SHP77 treated with DMSO at 0.1 percent for 48 hours (cell line): Measurements from ENCODE around the gene C17orf113.

Experiments
- DNase-seq: peaks from one replicate; lab custom pipeline; 2025; lab: John Stamatoyannopoulos, UW

C17orf113 gene

DNA sequence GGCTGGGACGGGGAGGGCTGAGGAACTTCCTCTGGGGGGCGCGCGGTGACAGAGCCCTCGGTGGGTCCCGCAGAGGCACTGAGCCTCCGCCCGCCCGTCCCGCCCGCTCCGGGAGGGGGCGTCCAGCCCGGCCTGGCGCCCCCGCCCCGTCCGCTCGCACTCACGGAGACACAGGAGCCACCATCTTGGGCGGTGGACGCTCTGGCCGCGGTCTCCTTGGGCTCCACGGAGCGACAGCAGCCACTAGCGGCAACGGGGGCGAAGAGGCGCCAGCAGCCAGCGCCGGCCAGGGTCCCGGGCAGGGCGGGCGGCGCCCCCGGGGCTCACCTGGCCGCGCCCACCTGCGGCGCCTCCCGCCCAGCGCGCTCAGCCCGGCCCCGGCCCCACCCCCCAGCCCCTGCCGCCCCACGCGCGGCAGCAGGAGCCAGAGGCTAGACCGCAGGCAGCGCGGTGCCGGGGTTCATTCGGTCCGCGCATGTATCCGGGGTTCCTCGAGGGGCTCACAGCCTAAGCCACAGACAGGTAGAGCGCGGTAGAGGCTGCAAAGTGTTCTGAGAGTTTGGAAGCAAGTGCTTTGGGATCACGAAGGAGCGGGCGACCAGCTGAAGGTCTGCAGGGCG, at the start of gene C17orf113:
Gene C17orf113, minus strand, starts transcription at position 209 of the 620 bp plus-strand sequence. CDS start 7,225 bp downstream, outside the sequence.
- no peak for DNase-seq

DNA sequence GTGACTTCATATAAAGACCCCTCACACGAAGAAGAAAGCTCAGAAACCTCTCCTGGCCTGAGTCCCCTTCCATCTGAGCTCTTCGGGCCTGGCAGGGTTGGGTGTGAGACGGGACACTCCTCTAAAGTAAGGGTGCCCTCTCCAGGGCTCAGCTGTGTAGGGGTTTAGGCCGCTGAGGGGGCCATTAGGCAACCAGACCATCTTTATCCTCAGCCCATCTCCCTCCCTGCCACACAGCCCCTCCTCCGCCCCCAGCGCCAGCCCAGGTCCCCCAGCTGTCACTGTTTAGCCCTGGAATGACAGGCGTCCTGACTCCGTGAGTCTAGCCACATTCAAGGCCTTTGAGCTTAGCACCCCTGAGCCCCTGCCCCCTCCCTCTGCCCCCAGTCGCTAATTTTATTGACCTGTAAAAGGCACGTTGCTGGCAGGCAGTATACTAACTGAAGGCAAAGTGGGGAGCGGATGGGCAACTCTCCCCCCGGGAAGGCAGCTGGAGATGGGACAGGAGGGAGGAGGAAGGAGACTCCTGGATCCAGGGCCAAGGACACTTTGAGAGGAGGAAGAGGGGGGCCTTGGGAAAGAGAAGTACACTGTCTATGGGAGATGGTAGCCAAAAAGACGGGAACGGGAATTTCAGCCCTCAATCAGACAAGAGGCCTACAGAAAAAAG, 48.5 kb upstream of the C17orf113 start:
- no peak for DNase-seq

DNA sequence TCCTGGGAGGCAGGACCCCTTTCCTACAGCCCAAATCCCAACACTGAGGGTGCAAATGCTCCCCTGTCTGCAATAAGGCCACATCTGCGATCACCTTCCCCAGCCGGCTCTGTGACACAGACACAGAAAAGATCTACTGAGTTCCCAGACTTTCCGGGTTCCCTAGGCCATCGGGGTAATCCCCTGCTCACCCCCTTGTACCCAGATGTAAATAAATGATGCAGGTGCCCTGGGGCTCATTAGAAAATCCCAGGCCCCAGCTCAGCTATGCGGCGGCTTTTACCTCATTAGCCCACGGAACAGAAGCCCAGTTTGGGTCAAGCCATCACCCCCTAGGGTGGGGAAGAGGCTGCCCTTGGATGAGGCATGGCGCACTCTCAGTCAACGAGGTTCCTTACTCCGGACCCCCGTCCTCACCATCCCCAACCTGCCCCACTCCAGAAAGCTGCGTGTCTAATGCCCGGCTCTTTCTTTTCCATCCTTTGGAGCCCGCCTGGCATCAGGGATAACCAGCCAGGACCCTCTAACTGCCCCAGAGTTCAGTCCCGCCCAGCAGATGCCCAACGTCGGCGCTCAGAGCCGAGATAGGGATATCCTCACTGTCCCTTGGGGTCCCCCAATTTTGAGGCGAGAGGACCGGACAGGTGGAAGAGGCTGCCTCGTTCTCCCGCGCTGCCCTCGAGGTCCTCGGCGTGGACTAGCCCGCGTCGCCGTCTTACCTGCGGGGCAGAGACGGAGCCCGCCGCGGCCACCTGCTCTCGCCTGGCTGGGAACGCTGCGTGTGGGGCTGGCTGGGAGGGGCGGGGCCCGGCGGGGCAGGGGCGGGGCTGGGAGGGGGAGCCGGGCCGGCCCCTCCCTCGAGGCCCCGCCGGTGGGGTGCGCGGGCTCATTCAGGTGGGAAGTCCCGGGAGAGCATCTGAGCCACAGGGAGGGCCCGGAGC, 47.6 kb upstream of the C17orf113 start, which contains the start of gene ZNF385C:
Gene ZNF385C, minus strand, starts transcription at position 783 of the 941 bp plus-strand sequence. CDS start 35,417 bp downstream, outside the sequence.
- DNase-seq: no peak

DNA sequence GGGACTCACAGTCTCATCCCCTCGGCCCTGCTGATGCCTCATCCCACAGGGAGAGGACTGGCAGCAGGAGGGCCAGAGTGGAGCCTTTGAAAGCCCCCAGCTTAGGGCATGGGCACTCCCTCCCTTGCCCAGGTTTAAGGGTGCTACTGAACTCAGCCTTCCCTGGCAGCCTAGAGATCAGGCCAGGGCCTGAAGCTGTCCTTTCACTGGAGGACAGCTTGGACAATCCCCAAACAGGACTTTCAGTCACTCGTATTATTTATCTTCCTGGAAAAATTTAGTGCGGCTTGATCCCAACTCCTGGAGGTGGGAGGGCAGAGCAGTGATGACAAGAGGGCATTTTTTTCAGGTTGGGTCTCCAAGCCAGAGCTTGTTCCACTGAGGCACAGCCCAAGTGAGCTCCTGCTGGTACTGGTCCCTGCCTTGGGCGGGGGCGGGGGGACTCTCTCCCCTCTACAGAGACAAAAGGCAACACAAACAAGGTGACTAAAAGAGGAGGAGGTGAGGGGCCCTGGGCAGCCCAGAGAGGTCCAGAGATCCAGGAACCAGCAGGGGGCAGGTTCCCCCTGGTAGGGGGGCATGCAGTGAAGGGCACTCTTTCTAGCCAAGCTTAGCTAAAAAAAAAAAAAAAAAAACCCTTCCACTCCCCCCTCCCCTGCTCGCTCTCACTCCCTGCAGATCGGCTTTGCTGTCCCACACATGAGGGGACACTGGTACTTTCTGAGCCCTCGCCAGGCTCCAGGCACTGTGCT, 46.1 kb upstream of the C17orf113 start:
- DNase-seq: no peak

DNA sequence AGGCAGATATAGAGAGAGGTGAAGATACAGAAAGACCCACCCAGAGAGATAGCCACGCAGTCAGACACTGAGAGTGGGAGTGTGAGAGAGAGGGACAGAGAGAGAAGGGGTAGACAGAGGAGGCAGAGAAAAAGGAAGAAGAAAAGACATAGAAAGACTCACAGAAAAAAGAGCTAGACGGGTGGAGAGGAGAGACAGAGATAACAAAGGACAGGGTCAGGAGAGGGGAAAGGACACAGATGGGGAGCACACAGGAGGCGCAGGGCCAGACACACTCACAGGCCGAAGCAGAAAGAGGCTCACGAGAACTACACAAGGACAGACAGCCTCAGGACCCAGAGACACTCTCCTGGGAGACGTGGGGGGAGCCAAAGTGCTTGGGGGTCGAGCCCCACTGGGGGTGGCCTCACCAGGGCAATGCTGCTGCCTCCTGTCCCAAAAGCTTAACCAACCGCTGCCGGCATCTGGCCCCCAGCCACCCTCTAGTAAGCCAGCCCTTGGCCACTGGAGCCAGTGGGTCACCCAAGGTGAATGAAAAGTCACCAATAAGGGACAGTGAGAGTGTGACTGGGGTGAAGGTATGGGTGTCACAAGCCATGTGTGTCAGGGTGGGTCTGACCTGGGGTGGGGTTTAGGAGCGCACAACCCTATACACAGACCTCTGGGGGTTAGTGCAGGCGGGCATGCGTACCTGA, 44.1 kb upstream of the C17orf113 start:
- DNase-seq: no peak

DNA sequence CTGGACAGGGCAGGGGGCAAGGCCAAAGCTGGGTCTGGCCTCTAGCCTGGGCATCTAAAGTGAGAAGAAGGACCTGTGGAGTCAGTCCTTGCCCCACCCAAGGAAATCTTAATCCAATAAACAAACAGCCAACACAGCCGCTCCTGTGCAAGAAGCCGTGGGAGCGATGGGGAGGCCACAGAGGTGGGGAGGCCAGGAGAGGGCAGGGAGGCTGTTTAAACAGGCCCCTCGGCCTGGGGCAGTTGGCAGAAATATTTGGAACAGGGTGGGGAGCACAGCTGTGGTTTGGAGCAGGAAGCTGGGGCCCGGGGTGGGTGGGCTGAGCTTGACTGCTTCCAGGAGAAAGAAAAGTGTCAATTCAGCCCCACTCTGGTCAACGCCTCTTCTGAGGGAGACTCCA, 42.5 kb upstream of the C17orf113 start:
- DNase-seq: no peak

DNA sequence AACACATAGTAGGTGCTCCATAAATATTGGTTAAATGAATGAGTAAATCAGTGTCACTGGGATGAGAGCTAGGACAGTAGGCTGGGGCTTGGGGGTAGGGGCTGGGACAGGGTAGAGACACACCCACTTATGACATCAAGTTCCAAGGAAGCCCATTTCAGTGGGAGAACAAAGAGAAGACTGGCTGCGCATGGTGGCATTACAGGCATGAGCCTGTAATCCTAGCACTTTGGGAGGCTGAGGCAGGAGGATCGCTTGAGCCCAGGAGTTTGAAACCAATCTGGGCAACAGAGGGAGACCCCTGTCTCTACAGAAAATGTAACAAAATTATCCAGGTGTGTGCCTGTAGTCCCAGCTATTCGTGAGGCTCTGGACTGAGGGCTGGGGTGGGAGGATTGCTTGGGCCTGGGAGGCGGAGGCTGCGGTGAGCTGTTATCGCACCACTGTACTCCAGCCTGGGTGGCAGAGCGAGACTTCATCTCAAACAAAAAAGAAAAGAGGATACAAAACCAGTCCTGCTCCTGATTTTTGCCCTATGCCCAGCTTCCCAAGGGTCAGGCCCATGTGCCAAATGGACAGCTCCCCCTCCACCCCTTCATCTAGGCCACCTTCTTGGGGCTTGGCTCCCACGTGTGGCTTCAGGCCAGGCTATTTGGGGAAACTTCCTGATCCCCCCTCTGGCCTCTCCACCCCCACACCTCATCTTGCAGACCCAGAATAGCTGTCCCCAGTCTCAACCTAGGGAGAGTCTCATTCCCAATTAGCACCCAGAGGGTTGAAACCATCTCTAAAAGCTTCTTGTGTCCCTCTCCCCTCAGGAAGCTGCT, 40.8 kb upstream of the C17orf113 start:
- DNase-seq: no peak

DNA sequence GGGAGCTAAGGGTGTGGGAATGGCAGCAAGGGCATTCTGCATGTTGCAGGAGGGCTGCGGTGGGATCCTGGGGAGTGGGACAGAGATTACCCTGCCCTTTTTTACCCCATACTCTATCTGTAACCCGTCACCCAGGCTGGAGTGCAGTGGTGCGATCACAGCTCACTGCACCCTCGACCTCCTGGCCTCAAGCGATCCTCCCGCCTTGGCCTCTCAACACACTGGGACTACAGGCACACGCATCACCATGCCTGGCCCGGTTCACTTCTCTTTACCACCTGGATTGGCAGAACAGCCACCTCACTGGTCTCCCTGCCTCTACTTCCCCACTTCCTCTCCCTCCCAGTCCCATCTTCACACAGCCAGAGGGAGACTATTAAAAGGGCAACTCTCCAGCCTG, 38.3 kb upstream of the C17orf113 start:
- no peak for DNase-seq

DNA sequence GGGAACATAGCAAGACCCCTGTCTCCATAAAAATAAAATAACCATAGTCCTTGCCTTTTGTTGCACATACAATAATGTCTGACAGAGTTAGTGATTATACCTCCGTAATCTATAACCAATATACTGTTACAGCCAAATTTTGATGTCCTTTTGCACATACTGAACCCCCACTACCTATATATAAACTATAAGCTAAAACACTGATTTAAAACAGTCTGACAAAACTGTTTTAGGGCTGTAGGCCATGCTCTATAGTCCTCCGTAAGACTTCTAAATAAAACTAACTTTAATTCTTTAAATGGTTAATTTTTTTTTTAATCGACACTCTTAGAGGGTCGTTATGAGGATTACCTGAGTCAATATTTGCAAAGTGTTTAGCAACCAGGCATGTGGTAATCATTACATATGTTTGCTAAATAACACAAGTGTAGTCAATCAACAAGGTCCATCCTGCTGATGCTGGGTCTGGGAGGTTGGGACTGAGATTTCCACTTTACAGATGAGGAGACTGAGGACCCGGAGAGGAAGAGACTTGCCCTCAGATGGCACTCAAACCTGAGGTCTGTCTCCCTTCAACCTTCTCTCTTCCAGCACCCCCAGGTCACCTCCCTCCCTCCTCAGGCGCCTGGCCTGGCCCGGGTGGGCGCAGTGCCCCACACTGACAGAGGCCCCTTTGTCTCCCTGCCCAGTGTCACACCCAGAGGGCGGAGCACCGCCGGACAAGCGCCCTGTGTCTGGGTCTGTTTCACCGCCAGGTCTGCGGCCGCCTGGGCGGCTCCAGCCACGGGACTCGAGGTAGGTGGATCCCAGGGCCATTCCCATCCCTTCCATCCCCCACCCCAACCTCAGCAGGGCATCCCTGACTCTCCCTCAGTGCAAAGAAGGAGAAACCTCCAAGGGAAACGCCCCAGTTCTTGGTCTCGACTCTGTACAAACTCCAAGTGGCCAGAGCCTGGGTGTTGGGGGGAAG, 37.6 kb upstream of the C17orf113 start:
- DNase-seq: no peak

DNA sequence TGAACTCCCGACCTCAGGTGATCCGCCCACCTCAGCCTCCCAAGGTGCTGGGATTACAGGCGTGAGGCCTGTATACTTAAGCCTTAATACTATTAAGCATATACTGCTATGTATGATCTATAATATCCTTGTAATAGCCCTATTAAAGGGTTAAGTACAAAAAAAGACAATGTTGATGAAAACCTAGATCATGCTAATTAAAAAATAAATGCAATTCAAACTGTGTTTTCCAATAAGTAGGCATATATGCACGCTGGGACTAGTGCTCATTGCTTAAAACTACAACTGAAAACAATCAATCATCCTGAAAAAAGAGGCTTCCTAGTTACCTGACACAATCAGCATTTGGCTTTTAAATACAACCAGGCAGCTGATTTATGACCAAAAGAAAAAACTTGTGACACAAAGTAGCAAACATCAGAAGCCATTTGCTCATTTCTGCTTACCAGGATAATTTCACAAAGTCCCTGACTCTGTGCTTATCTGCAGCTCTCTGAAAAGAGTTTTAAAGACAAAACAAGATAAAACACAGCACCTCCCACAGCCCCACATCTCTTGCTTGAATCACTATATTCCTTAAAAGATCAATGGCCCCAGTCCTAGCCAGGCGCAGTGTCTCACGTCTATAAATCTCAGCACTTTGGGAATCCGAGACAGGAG, 36.8 kb upstream of the C17orf113 start:
- no peak for DNase-seq

DNA sequence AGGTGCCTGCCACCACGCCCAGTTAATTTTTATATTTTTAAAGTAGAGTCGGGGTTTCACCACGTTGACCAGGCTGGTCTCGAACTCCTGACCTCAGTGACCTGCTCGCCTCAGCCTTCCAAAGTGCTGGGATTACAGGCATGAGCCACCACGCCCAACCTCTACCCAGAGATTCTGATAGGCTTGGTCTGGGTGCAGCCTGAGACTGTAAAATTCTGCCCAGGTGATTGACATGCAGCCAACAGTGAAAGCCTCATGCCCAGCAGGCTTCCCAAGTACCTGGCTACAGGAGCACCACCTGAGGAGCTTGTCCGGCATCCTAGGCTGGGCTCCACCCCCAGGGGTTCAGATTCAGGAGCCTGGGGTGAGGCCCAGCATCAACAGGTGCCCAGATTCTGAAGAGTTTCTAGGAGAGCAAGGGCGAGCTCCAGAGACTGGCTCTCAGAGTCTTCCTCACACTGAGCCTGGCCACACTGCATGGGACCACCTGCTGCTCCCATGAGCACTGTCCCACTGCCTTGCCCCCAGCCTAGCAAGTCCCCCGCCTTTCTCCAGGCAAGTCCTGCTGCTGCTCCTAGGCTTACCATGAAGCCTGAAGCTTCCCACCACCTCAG, 31.2 kb upstream of the C17orf113 start:
- no peak for DNase-seq

DNA sequence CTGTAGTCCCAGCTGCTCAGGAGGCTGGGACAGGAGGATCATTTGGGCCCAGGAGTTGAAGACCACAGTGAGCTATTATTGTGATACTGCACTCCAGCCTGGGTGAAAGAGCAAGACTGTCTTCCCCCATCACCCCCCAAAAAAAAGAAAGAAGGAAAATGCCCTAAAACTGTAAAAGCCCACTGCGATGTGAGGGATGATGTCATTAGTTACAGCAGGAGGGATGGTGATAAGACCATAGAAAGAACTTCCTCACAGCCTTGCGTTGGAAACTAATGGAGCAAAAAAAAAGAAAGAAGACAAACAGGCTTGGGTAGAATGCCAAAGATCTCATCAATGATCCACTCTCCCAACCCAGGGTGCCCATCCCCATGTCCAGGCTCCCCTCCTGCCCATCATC, 29.1 kb upstream of the C17orf113 start:
- no peak for DNase-seq

DNA sequence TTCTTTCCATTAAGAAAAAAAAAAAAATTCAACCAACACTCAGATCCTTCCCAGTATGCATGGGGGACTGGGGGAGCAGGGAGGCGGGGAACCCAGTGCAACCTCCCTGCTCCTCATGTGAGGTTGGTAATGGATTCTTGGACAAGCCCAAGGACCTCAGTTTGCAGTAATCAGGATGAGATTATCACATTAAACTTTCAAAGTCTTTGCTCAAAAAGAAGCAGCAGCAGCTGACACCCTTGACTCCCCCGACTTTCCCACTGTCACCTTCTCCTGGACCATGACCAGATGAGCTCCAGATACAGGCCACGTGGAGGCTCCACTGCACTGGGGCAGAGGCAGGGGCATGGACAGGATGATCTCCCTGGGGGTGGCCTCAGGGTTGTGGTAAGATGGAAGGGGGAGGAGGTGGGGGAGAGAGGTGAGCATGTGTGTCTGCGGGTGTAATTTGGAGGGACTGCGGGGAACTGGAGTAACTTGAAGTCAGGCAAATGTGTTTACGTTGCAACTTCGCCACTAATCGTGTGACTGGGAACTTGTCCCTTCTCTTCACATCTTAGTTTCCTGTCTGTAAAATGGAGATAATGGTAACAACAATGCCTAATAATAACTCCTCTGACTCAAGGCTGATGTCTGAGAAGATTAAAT, 28.1 kb upstream of the C17orf113 start:
- no peak for DNase-seq

DNA sequence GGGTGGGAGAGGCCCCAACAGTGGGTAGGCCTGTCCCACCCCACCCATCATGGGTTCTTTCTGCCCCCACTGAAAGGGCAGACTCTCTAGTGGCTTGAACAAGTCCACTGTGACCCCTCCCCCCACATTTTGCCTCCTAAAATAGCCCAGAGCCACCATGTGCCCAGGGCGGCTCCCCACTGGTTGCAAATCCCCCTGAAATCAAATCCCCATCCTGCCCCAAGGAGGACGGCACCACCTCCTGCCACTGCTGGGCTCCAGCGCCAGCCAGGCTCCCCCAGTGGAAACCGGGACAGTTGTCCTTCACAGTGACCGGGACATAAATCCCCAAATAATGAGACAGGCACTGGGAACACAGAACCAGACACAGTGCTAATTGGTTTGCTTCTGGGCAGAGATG, 27.4 kb upstream of the C17orf113 start:
- no peak for DNase-seq

DNA sequence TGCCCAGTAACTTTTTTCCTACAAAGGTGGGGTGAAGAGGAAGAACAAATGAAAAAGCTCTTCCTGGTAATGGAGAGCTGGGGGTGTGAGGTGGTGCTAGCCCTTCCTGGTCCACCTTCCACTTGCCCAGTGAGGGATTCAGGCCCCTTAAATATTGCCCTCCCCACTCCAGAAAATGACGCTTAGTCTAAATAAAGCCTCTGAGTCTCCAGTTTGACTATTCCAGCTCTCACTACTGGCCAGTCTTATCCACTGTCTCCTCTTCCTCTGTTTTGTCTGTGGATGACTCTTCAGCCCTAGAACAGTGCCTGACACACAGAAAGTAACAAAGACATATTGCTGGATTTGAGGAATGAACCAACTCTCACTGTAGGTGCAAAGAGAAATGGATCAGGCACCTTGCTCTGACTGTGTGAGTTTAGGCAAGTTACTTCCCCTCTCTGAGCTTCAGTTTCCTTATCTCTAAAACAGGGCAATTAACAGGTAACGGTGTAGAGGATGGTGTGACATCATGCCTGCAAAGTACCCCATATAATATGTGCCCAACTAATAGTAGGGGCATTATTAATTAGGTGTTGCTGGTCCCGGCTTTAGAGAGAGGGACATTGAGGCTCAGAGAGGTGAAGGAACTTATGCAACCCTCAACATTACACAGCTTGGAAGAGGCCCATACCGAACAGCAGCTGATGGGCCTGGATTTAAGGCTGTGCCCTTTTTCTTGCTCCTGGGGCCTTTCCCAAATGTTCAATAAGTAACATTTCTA, 26.6 kb upstream of the C17orf113 start:
- no peak for DNase-seq

DNA sequence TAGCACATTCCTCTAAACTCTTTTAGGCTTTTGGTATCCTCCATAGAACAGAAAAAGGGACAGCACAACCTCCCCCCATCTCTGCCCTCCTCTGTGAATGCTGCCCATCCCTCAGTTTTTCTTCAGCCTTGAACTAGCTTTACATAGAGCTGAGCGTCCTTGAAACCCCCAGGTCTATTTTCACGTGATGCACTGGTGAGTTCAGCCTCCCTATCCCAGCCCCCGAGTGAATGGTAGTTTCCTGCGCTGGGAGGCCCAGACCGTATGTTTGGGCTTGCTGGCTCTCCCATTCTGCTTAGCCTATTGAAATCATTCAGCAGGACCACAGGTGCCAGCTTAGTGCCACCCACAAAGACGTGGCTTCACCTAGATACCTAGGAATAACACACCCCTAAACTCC, 25.4 kb upstream of the C17orf113 start:
- DNase-seq: no peak
